ENCODE data around the gene UBE4A. TPM values are rescaled to one million over a fixed set of nuclear protein-coding genes. Genes with fewer than 3 reads are reported as not detected.
"Not testable (repeated sequence)": the region's sequence is repeated elsewhere in the genome, so short reads cannot be mapped to it uniquely, and the experiment has no call there.

UBE4A gene
- total RNA-seq, 1 donor from 2014 or later: 37.0 TPM

- no peak for DNase-seq (ENCODE audit: extremely low read depth, low read depth, low spot score)
Observed at GRCh38 chr11:118398791-118399559, 39.6 kb downstream of the UBE4A start.

- DNase-seq (ENCODE audit: extremely low read depth, low read depth, low spot score): peak; percentile 82
Observed at GRCh38 chr11:118401151-118401879, 41.9 kb downstream of the UBE4A start, which contains the start of gene ATP5MG. TSS of gene ATP5MG (plus strand) at chr11:118401606. CDS start at chr11:118401666, 60 bp downstream.

- no peak for DNase-seq (ENCODE audit: extremely low read depth, low read depth, low spot score)
Observed at GRCh38 chr11:118401880-118402590, 42.6 kb downstream of the UBE4A start.

DNA sequence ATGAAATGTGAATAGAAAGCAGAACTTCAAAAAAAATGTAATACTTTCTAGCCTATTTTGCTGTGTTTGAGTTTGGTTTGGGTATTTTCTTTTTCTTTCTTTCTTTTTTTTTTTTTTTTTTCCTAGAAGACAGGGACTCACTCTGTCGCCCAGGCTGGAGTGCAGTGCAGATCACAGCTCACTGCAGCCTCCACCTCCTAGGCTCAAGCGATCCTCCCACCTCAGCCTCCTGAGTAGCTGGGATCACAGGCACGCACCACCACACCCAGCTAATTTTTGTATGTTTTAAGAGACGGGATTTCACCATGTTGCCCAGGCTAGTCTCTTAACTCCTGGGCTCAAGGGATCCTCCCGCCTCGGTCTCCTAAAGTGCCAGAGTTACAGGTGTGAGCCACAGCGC is 43.2 kb downstream of the UBE4A start:
- DNase-seq (ENCODE audit: extremely low read depth, low read depth, low spot score): not testable (repeated sequence)

- DNase-seq (ENCODE audit: extremely low read depth, low read depth, low spot score): no peak
Observed at GRCh38 chr11:118406599-118407166, 47.3 kb downstream of the UBE4A start.

DNA sequence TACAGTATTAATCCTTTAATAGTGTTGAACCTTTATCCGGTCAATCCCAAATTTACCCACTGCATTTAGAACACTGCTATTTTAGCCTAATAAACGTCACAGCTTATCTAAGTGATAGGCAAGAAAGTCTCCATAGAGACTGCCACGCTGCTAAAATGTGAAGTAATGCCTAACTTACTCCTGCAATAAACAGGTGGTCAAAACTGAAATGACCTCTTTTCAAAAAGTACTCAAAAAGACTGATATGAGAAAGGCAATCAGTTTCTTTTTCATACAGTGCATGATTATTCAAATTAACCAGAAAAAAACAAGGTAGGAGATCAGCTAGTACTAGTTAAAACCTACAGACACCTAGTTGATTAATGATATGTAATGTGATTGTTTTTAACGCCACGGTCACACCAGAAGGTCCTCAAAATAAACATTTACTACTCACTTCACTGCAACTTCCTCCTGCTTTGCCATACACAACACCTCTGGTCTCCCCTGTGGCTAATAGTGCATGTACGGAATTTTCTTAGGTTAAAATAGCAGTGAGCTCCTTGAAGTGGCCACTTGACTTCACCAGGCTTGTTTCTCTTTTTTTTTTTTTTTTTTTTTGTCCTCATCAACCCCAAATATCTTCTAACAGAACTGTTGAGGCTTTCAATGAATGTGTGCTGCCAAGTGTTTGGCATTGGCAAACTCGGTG is 50.8 kb downstream of the UBE4A start:
- DNase-seq (ENCODE audit: extremely low read depth, low read depth, low spot score): no peak

GRCh38 chr11:118411530-118411929 is 52.1 kb downstream of the UBE4A start:
- DNase-seq (ENCODE audit: extremely low read depth, low read depth, low spot score): no peak

GRCh38 chr11:118412921-118413320 is 53.5 kb downstream of the UBE4A start:
- DNase-seq (ENCODE audit: extremely low read depth, low read depth, low spot score): no peak

DNA sequence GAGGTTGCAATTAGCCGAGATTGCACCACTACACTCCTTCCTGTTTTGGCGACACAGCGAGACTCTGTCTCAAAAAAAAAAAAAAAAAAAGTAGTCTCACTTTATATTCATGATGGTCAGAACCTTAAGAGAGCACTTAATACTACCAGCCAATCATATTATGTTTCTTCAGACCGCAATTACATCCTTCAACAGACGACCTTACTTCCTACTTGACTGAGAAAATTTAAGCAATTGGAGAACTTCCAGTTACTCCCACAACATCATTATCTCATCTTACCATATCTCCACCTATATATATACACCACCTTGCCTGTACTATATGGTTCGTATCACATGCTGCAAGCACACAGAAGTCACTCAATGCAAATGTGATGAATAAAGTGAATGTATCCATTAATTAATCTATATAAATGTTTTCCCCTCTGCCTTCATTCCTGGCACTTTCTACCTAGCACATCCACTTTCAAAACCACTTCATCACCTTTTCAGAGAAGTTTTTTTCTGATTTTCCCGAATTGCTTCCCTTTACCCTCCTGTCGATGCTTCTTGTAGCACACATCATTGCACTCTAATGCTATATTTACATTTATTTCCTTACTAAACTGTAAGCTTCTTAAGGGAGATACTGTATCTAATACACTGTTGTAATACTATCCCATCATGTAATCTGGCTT is 55.8 kb downstream of the UBE4A start:
- no peak for DNase-seq (ENCODE audit: extremely low read depth, low read depth, low spot score)

DNA sequence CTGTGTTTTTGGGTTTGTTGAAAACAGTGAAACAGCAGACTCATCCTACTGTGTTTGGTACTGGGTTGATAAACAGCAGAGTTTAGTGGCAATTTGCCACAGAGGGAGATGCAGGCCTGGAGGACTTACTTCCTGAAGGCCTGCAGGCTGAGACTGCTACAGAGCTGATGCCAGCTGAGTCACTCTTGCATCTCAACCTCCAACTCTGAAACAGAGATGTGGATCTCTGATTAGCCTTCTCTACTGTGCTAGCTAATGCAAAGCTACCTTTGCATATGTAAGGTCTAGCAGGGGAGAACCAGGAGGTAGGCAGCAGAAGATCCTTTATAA is 56.3 kb downstream of the UBE4A start:
- no peak for DNase-seq (ENCODE audit: extremely low read depth, low read depth, low spot score)

- DNase-seq (ENCODE audit: extremely low read depth, low read depth, low spot score): not testable (repeated sequence)
Observed at GRCh38 chr11:118416900-118417299, 57.5 kb downstream of the UBE4A start.

DNA sequence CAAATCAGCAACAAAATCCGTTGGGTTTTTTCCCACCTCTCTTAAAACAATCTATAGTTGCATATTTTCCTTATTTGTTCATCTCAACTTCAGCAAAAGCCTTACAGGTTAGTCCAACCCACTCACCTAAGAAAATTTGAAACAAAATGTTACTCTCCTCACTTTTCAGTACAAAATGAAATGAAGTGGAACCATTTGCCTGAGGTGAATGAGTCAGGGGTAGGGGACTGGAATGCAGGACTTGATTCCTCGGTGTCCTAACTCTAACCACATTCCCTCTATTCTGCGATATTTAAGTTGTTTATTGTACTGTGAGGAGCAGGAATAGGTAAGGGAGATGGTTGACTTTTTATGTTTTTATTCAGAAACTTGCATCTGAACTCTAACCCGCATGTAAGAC is 58.4 kb downstream of the UBE4A start:
- DNase-seq (ENCODE audit: extremely low read depth, low read depth, low spot score): no peak

DNA sequence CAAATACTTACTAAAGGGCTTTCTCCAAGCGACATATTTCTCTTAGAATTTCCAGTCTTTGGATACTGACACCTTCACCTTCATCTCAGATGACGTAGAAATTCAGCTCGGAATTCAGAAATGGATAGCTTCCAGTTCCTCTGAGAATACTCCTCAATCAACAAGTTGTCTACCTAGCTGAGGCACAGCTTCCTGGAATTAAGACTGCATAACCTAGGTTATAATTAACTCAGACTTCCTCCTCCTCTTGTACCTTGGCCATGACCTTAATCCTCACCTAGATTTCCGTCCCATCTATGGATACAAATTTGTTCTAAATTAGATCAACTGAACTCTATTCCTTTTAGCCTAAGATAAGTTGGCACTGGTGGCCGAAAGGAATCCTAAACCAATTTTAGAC is 59.4 kb downstream of the UBE4A start:
- DNase-seq (ENCODE audit: extremely low read depth, low read depth, low spot score): no peak

DNA sequence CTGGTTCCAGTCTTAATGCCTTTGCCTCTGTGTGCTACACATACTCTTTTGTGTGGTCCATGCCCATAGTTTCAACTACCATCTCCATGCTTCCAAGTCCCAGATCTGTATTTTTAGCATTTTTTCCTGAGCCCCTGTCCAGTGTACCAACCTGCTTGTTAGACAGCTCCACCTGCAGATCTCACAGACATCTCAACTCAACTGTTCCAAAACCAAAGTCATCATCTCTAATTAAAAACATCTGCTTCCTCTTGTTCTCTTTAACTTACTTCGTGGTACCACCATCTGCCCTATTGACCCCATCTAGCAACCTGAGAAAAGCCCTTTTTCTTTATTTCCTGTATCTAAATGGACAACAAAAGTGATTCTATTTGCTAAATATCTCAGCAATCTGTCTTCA is 68.3 kb downstream of the UBE4A start:
- no peak for DNase-seq (ENCODE audit: extremely low read depth, low read depth, low spot score)

DNA sequence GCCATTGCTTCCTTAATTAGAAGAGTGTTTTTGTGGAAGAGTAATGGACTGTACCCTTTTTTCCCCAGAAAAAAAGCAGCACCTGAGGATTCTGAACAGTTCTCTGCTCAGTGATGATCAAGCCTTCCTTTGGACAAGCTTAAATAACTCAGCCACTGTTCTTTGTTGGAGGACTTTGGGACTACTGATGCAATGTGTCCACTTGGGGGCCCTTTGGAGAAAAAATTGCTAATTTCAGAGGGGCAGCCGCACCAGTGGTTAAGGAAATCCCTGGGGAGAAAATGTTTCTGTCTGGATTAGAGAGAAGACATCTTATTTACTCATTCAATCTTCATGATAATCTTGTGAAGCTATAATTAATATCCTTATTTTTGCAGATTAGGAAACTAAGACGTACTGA is 71.6 kb downstream of the UBE4A start:
- no peak for DNase-seq (ENCODE audit: extremely low read depth, low read depth, low spot score)

DNA sequence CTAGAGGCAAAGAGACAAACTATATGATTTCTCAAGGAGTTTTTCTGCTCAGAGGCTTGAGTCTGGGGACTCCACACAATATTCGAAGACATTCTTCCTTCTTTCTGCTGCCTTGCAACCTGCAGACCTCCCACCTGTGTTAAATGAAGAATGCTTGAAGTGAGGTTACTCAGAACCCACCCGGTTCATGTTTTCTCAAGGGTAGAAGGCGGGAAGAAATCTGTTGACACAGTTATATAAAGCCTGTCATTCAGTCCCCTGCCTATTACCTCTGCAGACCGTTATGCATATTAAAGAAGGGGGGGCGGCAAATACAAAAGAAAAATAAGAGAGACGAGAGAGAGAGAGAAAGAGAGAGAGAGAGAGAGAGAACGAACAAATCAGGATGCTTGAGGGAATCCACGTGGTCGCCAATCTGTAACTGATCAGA is 74.7 kb downstream of the UBE4A start:
- DNase-seq (ENCODE audit: extremely low read depth, low read depth, low spot score): no peak

- DNase-seq (ENCODE audit: extremely low read depth, low read depth, low spot score): no peak
Observed at GRCh38 chr11:118434553-118435289, 75.3 kb downstream of the UBE4A start.

DNA sequence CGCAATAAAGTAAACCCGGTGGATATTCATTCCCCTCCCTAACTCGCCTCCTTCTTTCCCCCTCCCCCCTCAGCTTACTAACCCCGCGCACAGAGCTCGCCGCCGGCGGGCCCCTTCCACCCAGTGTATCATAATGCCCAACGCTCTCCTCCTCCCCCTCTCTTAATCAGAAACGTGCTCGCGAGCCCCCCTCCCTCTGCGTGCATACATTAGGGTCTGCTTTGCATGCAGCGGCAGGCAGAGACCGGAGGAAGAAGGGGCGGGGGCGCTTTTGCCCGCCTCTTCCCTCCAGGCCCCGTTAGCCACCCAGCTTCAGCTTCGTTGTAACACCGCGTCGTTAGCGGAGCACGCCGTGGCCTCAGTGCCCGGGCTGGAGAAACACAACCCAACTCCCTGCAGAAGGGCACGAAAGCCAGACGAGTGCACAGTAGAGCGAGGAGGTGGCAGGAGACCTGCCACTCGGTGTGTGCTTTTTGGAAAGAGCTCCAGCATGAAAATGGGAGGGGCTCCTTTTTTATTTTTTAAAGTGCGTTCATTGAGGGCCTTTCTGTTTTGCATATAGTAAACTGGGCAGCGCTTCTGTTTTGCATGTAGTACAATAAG is 76.0 kb downstream of the UBE4A start:
- no peak for DNase-seq (ENCODE audit: extremely low read depth, low read depth, low spot score)
